Endothelial cell of umbilical vein (primary cell): ENCODE measurements around the gene DMD. TPM values are rescaled to one million over a fixed set of nuclear protein-coding genes. Genes with fewer than 3 reads are reported as not detected.

ENCODE experiments used
- BruUV-seq: library from RNA; stranded (reverse); fragments of 400-500 nt; replicated peaks from 2 replicates; lab custom pipeline; 2021; lab: Mats Ljungman, UMichigan
- CTCF ChIA-PET: fragments of 300-600, 350-600 bp; sonication (Branson Sonifier 250); formaldehyde crosslinking; loops from one replicate; lab custom pipeline; 2021; ENCODE audit warnings: antibody characterized with exemption, inconsistent platforms; lab: Charles Lee
- POLR2A ChIA-PET: fragments of 300-600, 350-600 bp; sonication (Branson Sonifier 250); formaldehyde crosslinking; loops from one replicate; lab custom pipeline; 2021; ENCODE audit warnings: antibody characterized with exemption, inconsistent platforms; lab: Charles Lee
- DNase-seq: peaks from one replicate; pipeline ENCODE4 v3.0.0-alpha.2; 2011; ENCODE audit warnings: low read depth, low spot score
- FAIRE-seq: peaks from 2 replicates; lab custom pipeline; 2011; peaks lifted over from hg19 to GRCh38; lab: Jason Lieb, UNC
- H2AFZ ChIP-seq: 2 replicates; pipeline ENCODE4 v1.6.0; 2012; ENCODE audit warnings: low read depth, low read length, control low read depth, inconsistent platforms
- H3K27ac ChIP-seq: 2 replicates; pipeline ENCODE4 v1.5.1; 2011; ENCODE audit warnings: low read depth, mild to moderate bottlenecking, control low read depth, low read length, moderate library complexity; ENCODE audit not compliant: insufficient read depth
- H3K27me3 ChIP-seq, 2 experiments: 2 replicates each; pipeline versions ENCODE4 v1.6.0 to v1.6.1; 2011; ENCODE audit warnings: low read length in 2 of 2, mixed read lengths in 1 of 2; ENCODE audit not compliant: control insufficient read depth in 2 of 2, insufficient read depth in 2 of 2
- H3K36me3 ChIP-seq, 2 experiments: 2 replicates in 1 of 2; 3 replicates in 1 of 2; pipeline ENCODE4 v1.5.1; 2011; ENCODE audit warnings: low read length in 2 of 2, mild to moderate bottlenecking in 1 of 2, moderate library complexity in 1 of 2; ENCODE audit not compliant: control insufficient read depth in 2 of 2, insufficient read depth in 2 of 2; ENCODE audit errors: extremely low read depth in 1 of 2
- H3K4me1 ChIP-seq: 3 replicates; pipeline ENCODE4 v1.5.1; 2011; ENCODE audit warnings: mild to moderate bottlenecking, low read length; ENCODE audit not compliant: control insufficient read depth, insufficient read depth; ENCODE audit errors: extremely low read depth
- H3K4me2 ChIP-seq: 2 replicates; pipeline ENCODE4 v1.6.1; 2011; ENCODE audit warnings: low read length, control low read depth, mixed read lengths; ENCODE audit not compliant: insufficient read depth
- H3K4me3 ChIP-seq, 3 experiments: fragments of 200-600 bp in 1 of 3; sonication (generic), shearing (Covaris generic) in 1 of 3; replicated peaks in 1 of 3; 2 replicates each; pipeline ENCODE4 v1.5.1; 2011 to 2016; ENCODE audit warnings: control low read depth in 3 of 3, low read length in 3 of 3, mild to moderate bottlenecking in 2 of 3, inconsistent platforms in 1 of 3, low read depth in 1 of 3, moderate library complexity in 1 of 3; ENCODE audit not compliant: insufficient read depth in 1 of 3
- H3K79me2 ChIP-seq: 2 replicates; pipeline ENCODE4 v1.6.0; 2012; ENCODE audit warnings: low read length, inconsistent platforms; ENCODE audit not compliant: control insufficient read depth, insufficient read depth
- H3K9ac ChIP-seq: replicated peaks from 2 replicates; pipeline ENCODE3; 2011; ENCODE audit warnings: low read length, control low read depth; ENCODE audit not compliant: insufficient read depth; ENCODE audit errors: extremely low read depth
- H3K9me1 ChIP-seq: replicated peaks from 3 replicates; pipeline ENCODE4 v1.6.0; 2011; ENCODE audit warnings: mild to moderate bottlenecking, low read length; ENCODE audit not compliant: control insufficient read depth, insufficient read depth; ENCODE audit errors: extremely low read depth
- H3K9me3 ChIP-seq: replicated peaks from 2 replicates; pipeline ENCODE4 v1.5.1; 2012; ENCODE audit warnings: low read length, inconsistent platforms; ENCODE audit not compliant: control insufficient read depth, insufficient read depth
- H4K20me1 ChIP-seq: replicated peaks from 2 replicates; pipeline ENCODE3; 2011; ENCODE audit warnings: mild to moderate bottlenecking, low read length; ENCODE audit not compliant: control insufficient read depth, insufficient read depth; ENCODE audit errors: extremely low read depth
- EZH2 ChIP-seq: IDR thresholded peaks from 2 replicates; pipeline ENCODE4 v1.6.1; 2012; ENCODE audit warnings: borderline replicate concordance, low read depth, mild to moderate bottlenecking, moderate library complexity, low read length, inconsistent platforms; ENCODE audit not compliant: severe bottlenecking
- FOS ChIP-seq: IDR thresholded peaks from 2 replicates; pipeline ENCODE4 v1.6.1; 2011; ENCODE audit warnings: mild to moderate bottlenecking, low read length, moderate library complexity, borderline replicate concordance; ENCODE audit not compliant: insufficient read depth
- GATA2 ChIP-seq: IDR thresholded peaks from 2 replicates; pipeline ENCODE4 v1.7.0; 2011; ENCODE audit warnings: low read depth, mild to moderate bottlenecking, moderate library complexity, mixed read lengths, low read length; ENCODE audit not compliant: insufficient read length, insufficient read depth
- JUN ChIP-seq: IDR thresholded peaks from 2 replicates; pipeline ENCODE4 v1.6.1; 2011; ENCODE audit warnings: borderline replicate concordance, low read depth; ENCODE audit not compliant: insufficient read length, insufficient read depth
- MYC ChIP-seq: IDR thresholded peaks from one replicate; pipeline ENCODE4 v1.6.1; 2011; ENCODE audit warnings: mild to moderate bottlenecking, low read depth, low read length
- POLR2A ChIP-seq: IDR thresholded peaks from 2 replicates; pipeline ENCODE4 v1.6.1; 2012; ENCODE audit warnings: low read depth, mild to moderate bottlenecking, control low read depth, low read length
- POLR2AphosphoS5 ChIP-seq: IDR thresholded peaks from 2 replicates; pipeline ENCODE4 v1.6.1; 2012; ENCODE audit warnings: low read depth, mild to moderate bottlenecking, control low read depth, low read length, moderate library complexity; ENCODE audit not compliant: insufficient read depth
- dilution Hi-C: fragments of 300-500 bp; cut with MboI; formaldehyde crosslinking; loops from one replicate; pipeline ENCODE4 v1.15.0; 2019; ENCODE audit warnings: low sequenced_read_pairs; ENCODE audit not compliant: extremely low pct_ligation_motif_present
- intact Hi-C: fragments of 100-400 bp; cut with micrococcal nuclease; formaldehyde crosslinking; loops from one replicate; pipeline ENCODE4 v1.10.0; 2022
- polyA plus RNA-seq, 4 experiments: library from polyadenylated mRNA; depleted of rRNA in 3 of 4; stranded (reverse) in 3 of 4; unstranded in 1 of 4; fragments of >200 nt; gene quantifications; 2 replicates each; pipeline versions ENCODE4 v1.2.1 to v1.2.3, GENCODE V29; 2011 to 2012; ENCODE audit warnings: missing spikeins in 1 of 4
- total RNA-seq: library from RNA; stranded (reverse); gene quantifications from 2 replicates; pipeline ENCODE4 v1.2.3, GENCODE V29; 2021
- TF ChIP-seq, protein P1 (sequence below): IDR thresholded peaks from 2 replicates; pipeline ENCODE4 v1.6.1; 2011; ENCODE audit not compliant: insufficient read depth, insufficient read length
- TF ChIP-seq, protein P2 (sequence below), 2 donors: IDR thresholded peaks; 1 replicate in 1 of 2; 2 replicates in 1 of 2; pipeline ENCODE4 v1.5.1; 2011; ENCODE audit warnings: low read length in 2 of 2, mild to moderate bottlenecking in 2 of 2, moderate library complexity in 2 of 2, control low read depth in 1 of 2, inconsistent platforms in 1 of 2, low read depth in 1 of 2; ENCODE audit not compliant: insufficient read depth in 1 of 2; ENCODE audit errors: extremely low read depth in 1 of 2

Gene DMD
- total and polyA plus RNA-seq, 2 donors (not counting 3 experiments of a cell fraction or from before 2014, with no cell fraction given): 7.3 to 9.0 TPM

DNA sequence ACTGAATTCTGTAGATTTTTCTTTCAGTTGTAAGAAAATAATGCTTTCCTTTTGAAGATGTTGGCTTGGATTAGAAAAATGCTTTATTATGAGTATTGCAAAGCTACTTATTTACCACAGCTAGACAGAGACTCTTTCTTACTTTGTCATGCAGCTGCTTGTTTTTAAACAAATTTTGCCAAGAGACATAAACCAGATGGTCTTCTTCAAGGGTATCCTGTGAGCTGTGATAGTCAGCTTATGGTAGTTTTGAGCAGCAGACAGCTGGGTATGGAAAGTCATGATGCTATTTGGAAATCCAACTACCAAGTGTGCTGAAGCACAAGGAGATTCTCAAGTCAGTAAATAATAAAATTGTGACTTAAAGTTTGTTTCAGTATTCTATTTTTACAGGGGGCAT lies 941.5 kb downstream of the DMD start:
- BruUV-seq: no TSS peak

More for the DNA sequence above, 941.5 kb downstream of the DMD start:
- no peak overlapping the region for H2AFZ ChIP-seq
- no peaks in the 10 kb centered on the region for H3K9me1 ChIP-seq
- no peak overlapping the region for H3K4me2 ChIP-seq
- no peak overlapping the region for H3K4me3 ChIP-seq
- H3K27ac ChIP-seq: no peak overlapping the region
- no peak overlapping the region for H3K9ac ChIP-seq
- no peaks in the 10 kb centered on the region for H3K9me3 ChIP-seq
- H3K36me3 ChIP-seq: no peaks in the 10 kb centered on the region
- intact Hi-C loops: no loop called here
- CTCF ChIA-PET: no interaction called here
- H3K79me2 ChIP-seq: no peaks in the 10 kb centered on the region
- dilution Hi-C loops: no loop called here
- FAIRE-seq: no peak
- H4K20me1 ChIP-seq: no peaks in the 10 kb centered on the region
- TF ChIP-seq EZH2 (no peak), GATA2 (no peak), POLR2AphosphoS5 (no peak), FOS (no peak), POLR2A (no peak), MYC (no peak), JUN (no peak)
- TF ChIP-seq, protein P1, sequence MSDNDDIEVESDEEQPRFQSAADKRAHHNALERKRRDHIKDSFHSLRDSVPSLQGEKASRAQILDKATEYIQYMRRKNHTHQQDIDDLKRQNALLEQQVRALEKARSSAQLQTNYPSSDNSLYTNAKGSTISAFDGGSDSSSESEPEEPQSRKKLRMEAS: no peak
- TF ChIP-seq, protein P2, sequence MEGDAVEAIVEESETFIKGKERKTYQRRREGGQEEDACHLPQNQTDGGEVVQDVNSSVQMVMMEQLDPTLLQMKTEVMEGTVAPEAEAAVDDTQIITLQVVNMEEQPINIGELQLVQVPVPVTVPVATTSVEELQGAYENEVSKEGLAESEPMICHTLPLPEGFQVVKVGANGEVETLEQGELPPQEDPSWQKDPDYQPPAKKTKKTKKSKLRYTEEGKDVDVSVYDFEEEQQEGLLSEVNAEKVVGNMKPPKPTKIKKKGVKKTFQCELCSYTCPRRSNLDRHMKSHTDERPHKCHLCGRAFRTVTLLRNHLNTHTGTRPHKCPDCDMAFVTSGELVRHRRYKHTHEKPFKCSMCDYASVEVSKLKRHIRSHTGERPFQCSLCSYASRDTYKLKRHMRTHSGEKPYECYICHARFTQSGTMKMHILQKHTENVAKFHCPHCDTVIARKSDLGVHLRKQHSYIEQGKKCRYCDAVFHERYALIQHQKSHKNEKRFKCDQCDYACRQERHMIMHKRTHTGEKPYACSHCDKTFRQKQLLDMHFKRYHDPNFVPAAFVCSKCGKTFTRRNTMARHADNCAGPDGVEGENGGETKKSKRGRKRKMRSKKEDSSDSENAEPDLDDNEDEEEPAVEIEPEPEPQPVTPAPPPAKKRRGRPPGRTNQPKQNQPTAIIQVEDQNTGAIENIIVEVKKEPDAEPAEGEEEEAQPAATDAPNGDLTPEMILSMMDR (IDR thresholded peaks at IDR 0.05; ENCODE audit: extremely low read depth in 1 of 2, insufficient read depth in 1 of 2, low read depth in 1 of 2, low read length in 2 of 2): no peak
- POLR2A ChIA-PET: no interaction called here
- H3K27me3 ChIP-seq: no peaks in the 10 kb centered on the region
- H3K4me1 ChIP-seq: no peaks in the 10 kb centered on the region
- DNase-seq: no peak
